T-helper 22 cell (primary cell): Measurements from ENCODE around the gene SENP1.

Source experiments
- DNase-seq: peaks from one replicate; pipeline ENCODE4 v3.0.0-alpha.2; 2020; ENCODE audit warnings: low read depth

Gene SENP1

DNA sequence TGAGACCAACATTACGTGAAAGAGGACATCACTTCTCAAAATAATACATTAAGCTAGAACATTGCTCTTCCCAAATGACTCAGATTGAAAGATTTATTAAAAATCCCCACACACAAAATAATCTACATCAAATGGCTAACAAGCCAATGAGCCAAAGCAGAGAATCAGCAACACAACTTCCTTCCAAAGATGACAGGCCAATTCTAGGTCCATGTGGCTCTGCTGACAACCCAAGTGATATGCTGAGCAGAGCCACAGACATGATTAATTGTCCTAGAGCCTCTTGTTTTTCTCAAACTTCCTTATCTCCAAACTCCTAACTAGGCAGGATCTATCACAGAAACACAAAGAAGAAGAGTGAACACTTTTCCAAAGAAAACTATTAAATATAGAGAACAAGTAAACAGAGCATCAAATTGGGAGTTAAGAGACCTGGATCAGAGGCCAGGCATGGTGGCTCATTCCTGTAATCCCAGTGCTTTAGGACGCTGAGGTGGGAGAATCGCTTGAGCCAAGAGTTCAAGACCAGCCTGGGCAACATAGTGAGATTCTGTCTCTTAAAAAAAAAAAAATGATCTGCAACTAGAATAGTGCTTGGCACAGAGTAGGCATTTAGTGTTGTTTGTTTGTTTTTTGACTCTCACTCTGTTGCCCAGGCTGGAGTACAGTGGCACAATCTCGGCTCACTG is 38.5 kb downstream of the SENP1 start:
- DNase-seq, result no peak

DNA sequence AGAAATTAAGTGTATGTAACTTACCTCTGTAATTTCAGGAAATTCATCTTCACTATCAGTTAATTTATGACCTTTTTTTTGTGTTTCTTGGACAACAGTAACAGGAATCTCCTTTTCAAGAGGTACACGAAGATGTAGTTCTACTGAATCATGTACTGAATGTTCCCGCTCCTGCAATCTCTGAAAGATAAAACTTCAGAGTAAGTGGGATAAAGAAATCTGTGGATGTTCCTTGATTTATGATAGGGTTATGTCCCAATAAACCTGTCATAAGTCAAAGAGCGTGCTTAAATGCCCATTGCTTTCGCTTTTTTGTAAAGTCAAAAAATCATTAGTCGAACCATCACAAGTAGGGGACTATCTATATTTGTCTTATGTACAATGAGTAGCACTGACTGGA is 40.8 kb downstream of the SENP1 start:
- no peak for DNase-seq

DNA sequence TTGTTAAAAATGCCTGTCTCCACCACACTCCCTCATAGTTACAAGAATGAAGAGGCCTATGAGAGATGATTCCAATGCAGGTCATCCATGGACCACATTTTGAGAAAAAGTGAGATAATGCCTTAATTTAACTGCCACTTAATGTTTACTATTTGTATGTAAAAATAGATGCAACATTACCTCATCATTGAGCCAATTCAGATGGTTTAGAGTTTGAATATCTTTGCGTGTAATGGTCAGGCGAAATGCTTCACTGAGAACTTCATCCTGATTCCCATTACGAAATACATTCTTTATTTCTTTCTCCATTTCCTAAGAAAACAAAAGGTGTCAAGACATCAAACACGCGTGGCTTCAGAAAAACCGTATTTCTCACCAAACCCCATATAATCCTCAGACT is 42.3 kb downstream of the SENP1 start:
- no peak for DNase-seq

DNA sequence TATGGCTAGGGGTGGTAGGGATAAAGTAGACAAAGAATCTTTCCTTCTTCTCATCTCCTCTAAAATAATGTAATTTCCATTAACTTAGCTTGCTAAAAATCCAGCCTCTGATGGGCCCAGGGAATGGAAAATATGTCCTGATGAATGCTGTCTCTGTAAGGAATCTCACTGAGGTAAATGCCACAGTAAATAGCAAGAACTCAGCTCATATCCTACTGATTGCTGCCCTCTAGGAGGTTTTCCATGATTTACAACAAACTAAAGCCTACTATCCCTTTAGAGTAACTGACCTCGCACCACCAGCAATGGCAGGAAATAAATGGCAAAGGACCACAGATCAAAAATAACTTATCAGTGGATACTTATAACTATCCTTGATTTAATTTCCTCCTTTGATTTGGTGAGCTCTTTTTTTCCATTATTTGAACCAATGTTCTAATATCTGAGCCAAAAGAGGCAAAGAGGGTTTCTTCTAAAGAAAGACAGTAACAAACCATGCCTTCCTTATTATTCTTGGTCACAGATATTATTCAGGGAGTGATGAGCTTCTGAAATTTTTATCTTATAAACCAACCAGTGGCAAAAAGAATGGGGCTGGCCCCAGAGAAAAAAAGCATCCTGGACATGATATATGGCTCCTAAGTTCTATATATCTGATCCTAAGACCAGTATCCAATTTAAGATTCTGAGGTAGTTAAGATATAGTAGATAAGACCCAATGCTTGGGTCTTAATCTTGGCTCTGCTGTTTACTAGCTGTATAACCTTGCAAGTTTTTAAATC is 43.8 kb downstream of the SENP1 start:
- DNase-seq, result no peak

DNA sequence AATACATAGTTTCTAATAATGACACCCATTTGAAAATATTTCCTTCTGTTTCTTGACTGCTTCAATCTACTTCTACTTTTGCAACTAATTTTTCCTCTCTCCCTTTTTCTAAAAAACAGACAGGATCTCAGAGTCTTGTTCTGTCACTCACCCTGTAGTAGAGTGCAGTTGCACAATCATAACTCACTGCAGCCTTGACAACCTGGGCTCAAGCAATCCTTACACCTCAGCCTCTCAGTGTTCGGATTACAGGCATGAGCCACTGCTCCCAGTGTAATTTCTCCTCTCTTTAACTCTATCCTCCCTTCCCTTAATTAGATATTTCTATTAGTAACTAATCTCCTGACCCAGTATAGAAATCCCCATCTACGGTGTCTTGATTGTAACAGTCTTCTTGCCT is 45.4 kb downstream of the SENP1 start:
- no peak for DNase-seq

DNA sequence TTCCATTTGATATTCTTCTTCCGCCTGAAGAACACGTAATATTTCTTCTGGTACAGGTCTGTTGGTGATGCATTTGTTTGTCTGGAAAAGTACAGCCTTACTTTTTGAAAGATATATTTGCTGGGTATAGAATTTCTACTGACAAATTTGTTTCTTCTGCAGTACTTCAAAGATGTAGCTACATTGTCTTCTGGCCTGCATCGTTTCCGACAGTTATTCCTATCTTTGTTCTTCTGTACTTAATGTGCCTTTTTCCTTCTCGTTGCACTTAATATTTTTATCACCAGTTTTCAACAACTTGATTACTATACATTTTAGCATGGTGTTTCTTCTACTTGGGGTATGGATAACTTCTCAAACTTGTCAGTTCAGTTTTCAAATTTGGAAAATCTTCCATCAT is 47.1 kb downstream of the SENP1 start:
- no peak for DNase-seq

DNA sequence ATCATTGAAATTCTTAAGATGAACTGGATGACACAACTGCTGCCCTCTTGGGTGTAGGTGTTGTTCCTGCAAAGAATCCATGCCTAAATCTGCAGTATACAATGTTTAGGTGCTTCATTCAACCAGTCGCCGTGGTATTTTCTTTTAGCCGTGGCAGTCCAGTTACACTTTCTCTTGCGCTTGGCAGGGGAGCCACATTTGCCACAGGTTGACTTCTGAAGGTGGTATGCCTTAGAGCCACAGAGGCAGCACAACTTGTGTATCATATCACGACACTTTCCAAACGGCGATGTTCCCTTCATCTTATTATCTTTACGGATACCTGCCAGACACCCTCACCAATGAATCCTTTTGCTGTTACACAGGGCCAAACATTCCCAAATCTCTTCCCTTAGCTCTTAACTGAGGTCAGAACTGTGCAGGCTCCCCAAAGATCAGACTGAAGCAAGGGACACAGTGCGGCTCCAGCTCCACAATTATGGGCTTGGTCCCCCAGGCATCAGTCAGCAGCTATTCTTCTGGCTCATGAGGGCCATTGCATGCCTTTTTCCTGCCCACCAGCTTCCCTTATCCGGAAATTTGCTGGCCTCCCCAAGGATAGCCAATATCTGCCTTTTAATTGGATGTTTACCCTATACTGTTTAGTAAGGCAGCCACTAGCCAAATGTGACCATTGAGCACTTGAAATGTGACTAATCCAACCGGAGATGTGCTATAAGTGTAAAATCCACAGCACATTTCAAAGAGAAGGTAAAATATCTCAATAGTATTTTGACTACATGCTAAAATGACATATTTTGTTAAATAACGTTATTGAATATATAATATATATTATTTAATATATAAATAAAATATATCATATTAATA is 50.7 kb downstream of the SENP1 start:
- no peak for DNase-seq

DNA sequence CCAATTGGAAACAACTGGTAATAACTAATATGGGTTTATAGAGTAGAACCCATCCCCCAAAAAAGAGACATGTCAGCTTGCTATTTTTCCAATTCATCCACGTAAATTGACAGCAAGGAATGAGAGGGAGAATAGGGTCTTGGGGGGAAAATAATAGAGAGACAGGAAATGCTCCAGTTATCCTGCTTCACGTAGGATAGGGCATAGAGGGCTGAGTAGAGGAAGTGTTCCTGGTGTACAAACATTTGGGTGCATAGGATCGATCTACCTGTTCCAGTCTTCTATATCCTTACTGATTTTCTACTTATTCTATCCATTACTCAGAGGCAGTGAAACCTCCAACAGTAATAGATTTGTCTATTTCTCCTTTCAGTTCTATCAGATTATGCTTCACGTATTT is 52.0 kb downstream of the SENP1 start:
- no peak for DNase-seq

DNA sequence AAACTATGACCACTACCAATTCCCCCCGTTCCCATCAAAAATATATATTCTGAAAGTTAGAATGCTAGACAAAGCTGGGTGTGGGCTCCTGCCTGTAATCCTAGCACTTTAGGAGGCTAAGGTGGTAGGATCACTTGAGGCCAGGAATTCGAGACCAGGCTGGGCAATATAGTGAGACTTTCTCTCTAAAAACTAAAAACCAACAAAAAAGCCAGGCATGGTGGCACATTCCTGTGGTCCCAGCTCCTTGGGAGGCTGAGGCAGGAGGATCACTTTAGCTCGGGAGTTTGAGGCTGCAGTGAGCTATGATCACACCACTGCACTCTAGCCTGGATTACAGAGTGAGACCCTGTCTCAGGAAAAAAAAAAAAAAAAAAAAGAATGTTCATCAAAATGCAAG is 52.8 kb downstream of the SENP1 start:
- DNase-seq, result no peak

DNA sequence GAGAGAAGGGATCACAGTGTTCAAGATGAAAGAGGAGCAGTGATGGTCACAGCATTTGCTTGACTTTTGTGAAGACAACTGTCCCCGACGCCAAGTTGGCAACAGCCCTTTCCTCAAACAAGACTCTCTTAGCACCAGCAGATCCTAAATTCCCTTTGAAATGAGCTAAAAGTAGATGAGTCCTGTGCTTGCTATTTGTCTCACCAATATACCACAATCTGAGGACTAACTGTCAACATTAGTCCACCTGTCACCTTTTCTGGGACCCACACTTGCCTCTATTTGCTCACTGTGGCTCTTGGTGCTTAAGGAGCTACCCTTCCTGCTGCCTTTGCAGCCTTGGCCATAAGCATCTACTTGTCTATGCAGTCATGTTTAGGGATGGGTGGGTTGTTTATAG is 54.2 kb downstream of the SENP1 start:
- no peak for DNase-seq

DNA sequence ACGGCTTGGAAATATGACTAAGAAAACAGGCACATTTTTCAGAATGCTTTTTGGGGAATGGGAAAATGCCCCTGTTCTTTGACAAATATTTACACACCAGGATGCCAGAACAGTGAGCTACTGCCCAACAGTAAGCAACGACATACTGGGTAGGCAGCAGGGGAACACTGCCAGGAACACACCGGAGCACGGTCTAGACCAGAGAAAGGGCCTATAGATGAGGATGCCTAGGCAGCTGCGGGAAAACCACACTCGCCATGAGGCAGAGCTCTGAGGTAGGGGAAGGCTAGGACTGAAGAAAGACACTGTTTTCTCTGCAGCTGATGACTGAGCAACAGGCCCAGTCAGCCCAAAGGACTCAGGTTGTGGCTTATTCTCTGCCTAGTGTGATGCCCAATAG is 55.7 kb downstream of the SENP1 start:
- no peak for DNase-seq

DNA sequence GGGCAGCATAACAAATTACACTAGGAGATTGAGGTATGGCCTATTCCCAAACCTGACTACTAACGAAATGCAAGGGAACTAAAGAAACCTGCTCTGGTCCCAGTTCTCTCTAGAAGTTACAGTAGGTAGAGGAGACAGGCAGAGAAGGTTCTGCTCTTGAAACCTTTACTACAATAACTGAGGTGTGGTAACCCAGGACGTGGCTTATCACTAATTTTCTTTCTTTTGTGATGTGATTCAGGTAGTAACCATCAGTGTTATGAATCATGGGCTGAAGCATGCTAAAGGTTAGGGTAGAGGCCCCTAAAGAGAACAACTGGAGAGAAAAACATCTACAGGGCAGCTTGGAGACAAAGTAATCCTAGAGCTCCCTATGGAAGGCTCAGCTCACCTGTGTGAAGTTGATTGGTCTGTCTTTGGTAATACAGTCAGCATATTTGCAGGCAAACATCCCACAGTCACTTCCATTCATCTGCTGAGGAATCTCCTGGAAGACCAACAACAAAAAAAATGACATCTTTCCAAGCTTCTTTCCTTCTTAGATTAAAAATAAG is 59.8 kb downstream of the SENP1 start:
- DNase-seq, result no peak

DNA sequence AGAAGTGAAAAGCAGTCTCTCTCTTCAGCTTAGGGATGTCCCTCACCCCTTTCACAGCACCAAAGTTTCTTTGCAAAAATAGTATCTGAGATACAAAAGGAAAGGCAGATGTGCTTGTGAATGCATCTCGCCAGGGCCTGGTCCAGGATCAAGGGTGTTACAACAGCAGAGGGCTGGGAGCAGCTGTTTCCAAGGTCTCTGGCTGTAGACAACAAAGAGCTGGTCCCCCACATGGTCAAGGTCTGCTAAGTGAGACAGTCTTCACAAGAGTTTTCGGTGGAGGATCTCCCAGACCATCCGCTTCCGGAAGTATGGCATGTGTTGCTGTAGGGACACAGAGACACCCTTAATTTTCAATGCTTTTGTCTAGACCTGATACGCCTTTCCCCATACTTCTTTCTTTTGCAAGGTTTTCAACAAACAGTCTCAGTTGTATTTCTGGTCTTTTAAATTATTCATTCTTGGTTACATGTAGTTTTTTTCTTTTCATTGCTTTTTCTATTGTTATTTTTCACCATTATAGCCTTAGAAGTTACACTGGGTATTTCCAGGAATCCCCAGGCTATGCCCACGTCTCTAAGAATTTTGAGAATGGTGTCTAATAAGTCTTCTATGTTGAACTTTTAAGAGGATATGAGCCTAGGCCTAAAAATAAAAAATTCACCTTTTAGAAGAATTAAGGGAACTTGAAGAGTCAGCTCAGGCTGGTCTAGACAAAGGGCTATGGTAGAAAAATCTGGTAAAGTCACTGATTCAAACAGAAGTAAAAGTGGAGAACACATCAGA is 60.6 kb downstream of the SENP1 start:
- no peak for DNase-seq

DNA sequence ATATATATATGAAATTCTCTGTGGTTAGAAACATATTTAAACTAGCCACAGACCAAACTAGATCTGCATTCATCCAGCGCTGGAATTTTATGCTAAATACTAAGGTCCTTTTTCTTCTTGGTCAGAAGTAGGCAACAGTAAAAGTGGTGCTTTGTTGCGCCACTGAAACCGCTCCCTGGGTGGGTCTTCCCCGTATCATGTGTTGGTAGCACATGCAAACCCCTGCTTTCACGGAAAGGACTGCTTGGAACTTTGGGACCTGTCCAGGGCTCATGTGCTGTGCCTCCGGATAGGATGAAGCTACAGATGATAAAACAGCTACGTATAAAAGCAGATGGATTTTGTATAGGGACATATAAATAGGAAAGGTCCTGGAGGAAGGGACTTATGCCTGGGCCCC is 61.5 kb downstream of the SENP1 start:
- DNase-seq, result no peak

DNA sequence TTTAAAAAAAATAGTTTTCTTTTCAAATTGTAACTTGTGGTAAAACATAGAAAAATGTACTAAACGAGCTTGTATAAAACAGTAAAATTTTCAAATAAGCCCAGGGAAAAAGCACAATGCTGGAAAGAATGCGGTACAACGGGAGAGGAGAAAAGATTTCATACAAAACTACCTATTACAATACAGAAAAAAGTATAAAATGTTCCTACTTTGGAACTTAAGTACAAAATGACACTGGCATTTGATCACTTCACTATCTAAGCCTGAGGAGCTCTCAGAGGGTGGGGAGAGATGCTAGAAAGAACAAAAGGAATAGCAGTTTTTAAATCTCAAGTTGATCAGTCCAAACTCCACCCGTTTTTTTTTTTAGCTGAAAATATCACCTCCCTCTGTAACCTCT is 62.1 kb downstream of the SENP1 start:
- DNase-seq, result no peak

DNA sequence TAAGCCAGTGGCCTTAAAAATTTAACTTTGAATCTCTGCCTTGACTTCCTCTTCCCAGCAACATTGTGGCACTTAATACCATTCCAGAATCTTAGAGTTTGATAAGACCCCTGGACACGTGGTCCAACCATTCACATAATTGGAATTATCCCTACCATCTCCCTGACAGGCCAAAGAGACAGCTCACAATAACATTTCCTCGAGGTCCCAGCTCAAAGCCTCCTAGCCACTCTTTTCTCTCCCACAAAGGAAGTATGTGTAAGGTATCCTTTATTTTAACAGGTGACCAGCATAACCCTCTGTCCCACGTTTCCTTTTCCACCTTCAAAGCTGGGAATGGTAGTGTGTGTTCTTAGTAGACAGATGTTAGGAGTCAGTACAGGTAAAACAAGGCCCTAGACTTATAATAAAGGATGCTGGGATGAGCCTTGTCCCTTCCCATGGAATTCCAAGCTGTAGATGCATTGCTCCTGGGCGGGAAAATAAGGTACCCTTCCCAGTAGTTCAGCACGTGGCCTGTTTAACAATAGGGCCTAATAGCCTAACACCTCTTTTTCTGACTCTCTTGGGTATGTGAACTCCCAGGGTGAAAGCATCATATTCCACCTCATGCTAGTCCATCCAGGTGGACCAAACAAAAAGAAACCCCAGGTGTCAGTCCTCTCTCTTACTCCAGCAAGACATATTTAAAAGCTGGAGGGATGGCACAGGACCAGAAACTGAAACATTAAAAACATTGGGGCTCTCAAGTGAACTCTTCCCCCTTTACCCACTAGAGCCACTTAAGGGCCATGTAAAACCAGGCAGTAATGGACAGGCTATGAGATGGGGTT is 64.1 kb downstream of the SENP1 start:
- no peak for DNase-seq

DNA sequence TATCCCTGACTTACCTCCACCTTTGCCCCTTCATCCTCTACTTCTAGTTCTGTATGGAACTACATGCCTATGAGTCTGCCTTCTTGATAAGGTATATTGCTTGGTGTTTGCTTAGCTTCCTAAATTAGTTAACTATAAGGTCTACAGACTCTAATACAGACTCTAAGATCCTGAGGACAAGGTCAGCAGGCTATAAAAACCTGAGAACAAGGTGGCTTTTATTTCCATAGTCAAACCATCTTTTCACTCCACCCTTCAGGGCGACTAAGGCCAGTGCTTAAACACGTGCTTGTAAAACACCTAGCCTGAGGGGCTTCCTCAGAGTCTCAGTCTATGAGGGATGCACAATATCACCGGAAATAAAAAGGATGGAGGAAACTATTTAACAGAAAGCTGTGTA is 65.5 kb downstream of the SENP1 start:
- DNase-seq, result no peak

DNA sequence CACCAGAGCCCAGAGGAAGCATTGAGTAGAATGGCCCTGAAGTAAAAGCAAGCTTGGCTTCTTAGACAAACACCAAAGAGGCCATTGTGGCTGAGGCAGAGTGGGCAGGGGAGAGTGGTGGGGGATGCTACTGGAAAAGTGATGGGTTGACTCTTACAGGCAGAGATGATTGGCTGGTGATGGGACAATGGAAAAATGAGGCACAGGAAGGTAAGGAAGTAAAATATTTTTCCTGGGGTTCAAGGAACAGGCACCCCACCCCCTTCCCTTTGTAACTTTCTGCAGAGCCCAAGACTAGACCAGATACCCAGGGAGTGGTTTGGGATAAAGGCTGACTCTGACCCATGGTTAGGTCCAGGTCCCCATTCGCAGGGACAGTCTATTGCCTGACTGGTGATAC is 66.7 kb downstream of the SENP1 start:
- DNase-seq, result no peak

DNA sequence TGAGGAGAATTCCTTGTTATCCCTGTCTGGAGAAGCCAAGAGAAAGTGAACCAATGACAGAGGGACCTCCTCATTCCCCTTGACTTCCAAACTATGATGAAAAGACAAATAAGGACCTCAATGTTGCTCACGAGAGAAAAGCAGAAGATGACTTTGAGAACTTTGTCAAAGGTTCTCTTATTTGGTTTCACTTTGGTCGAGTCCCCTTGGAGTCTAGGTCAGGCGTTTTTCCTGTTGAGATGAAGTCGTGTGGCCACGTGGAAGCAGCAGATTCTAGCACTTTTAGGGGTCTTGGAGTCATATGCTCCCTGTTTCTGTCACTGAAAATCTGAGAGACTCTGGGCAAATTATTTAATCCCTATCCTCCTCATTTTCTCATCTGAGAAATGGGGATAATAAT is 67.8 kb downstream of the SENP1 start:
- DNase-seq, result no peak

DNA sequence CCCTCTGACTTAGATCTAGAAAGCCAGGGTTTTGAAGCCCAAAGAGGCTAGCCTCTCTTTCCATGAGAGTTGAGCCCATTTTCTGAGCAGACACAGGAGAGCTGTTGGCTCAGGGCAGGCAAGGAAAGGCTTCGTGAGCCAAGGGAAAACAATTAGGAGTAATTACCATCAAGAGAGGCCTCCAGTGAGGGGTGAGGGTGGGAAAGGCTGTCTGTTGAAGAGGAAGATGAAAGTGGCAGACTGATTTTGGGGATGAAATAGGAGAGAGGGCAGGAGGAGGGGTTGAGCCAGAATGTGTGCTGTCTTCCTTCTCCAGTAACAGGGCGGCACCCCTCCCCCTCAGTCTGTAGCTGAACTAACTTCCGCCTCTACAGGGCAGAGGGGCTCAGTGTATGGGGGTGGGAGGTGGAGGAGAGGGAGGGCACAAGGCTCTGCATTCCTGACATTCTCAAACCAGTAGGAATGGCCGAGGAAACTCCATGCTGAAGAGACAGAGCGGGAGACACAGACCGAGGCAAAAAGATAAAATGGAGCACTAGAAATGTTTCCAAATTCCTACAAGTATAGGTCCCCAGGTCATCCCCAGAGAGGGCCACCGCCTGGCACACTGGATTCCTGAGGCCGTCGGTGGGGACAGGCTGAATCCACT is 68.5 kb downstream of the SENP1 start:
- DNase-seq, result no peak
